ENCODE measurements around the gene MPO.

- TF ChIP-seq CTCF (IDR thresholded peaks at IDR 0.05): no peak
- TF ChIP-seq EZH2 (IDR thresholded peaks at IDR 0.05; ENCODE audit: borderline replicate concordance, insufficient read depth, low read depth, low read length, poor library complexity, severe bottlenecking): no peak
Observed at GRCh38 chr17:58248955-58249269, 31.8 kb downstream of the MPO start.
